ENCODE measurements around the gene KCNIP3. TPM values are rescaled to one million over a fixed set of nuclear protein-coding genes. Genes with fewer than 3 reads are reported as not detected.

The KCNIP3 gene
- total RNA-seq, 1 donor from 2014 or later, result 0.64 TPM

- H3K4me1 Mint-ChIP-seq, result peaks cover 22% of the 10 kb centered on the region
- no peaks in the 10 kb centered on the region for H4K20me1 ChIP-seq (ENCODE audit: low read depth)
- H3K36me3 Mint-ChIP-seq, result no peaks in the 10 kb centered on the region
- H3K79me2 ChIP-seq (ENCODE audit: low read depth), result no peaks in the 10 kb centered on the region
- H3K4me3 ChIP-seq, result no peak overlapping the region
- peak overlapping the region; percentile 40 for H3K4me3 Mint-ChIP-seq
- peak overlapping the region; percentile 96 for H3K27ac Mint-ChIP-seq
- no peak overlapping the region for H3K9ac ChIP-seq
- peak overlapping the region; percentile 50 for H2AFZ ChIP-seq (replicated peaks)
- H3K9me3 Mint-ChIP-seq, result peaks cover 5% of the 10 kb centered on the region
- no peaks in the 10 kb centered on the region for H3K27me3 ChIP-seq
- H3K27me3 Mint-ChIP-seq (ENCODE audit: insufficient read depth, low read depth), result peaks cover 8% of the 10 kb centered on the region
- TF ChIP-seq CTCF (IDR thresholded peaks at IDR 0.05) (peak; percentile 67), EZH2 (IDR thresholded peaks at IDR 0.05) (no peak), EZH2phosphoT487 (IDR thresholded peaks at IDR 0.05) (no peak)
- no peaks in the 10 kb centered on the region for H3K9me3 ChIP-seq (ENCODE audit: low read depth)
- no peak overlapping the region for H3K27ac ChIP-seq
- H3K4me1 ChIP-seq, result no peaks in the 10 kb centered on the region
- H3F3A ChIP-seq (ENCODE audit: low read depth), result no peaks in the 10 kb centered on the region
- DNase-seq (ENCODE audit: low spot score), result peak; percentile 73
- H3K4me2 ChIP-seq, result no peak overlapping the region
- H3K36me3 ChIP-seq, result no peaks in the 10 kb centered on the region
These were observed 17.9 kb downstream of the KCNIP3 start for GRCh38 chr2:95314964-95315611.

GRCh38 chr2:95315801-95316411 lies 18.8 kb downstream of the KCNIP3 start:
- H3K27ac ChIP-seq, result no peak overlapping the region
- H3K36me3 ChIP-seq, result no peaks in the 10 kb centered on the region
- no peak overlapping the region for H2AFZ ChIP-seq (replicated peaks)
- H3K27me3 Mint-ChIP-seq (ENCODE audit: insufficient read depth, low read depth), result peaks cover 8% of the 10 kb centered on the region
- H3F3A ChIP-seq (ENCODE audit: low read depth), result no peaks in the 10 kb centered on the region
- H3K27me3 ChIP-seq, result no peaks in the 10 kb centered on the region
- H3K9me3 ChIP-seq (ENCODE audit: low read depth), result no peaks in the 10 kb centered on the region
- peaks cover 5% of the 10 kb centered on the region for H3K9me3 Mint-ChIP-seq
- no peaks in the 10 kb centered on the region for H3K36me3 Mint-ChIP-seq
- H3K79me2 ChIP-seq (ENCODE audit: low read depth), result no peaks in the 10 kb centered on the region
- H3K9ac ChIP-seq, result no peak overlapping the region
- H3K4me3 ChIP-seq, result no peak overlapping the region
- H3K4me3 Mint-ChIP-seq, result no peak overlapping the region
- H3K4me1 Mint-ChIP-seq, result peaks cover 22% of the 10 kb centered on the region
- no peak overlapping the region for H3K4me2 ChIP-seq
- no peak for DNase-seq (ENCODE audit: low spot score)
- no peaks in the 10 kb centered on the region for H3K4me1 ChIP-seq
- no peaks in the 10 kb centered on the region for H4K20me1 ChIP-seq (ENCODE audit: low read depth)
- TF ChIP-seq EZH2 (IDR thresholded peaks at IDR 0.05) (no peak), EZH2phosphoT487 (IDR thresholded peaks at IDR 0.05) (no peak), CTCF (IDR thresholded peaks at IDR 0.05) (no peak)
- peak overlapping the region; percentile 73 for H3K27ac Mint-ChIP-seq

GRCh38 chr2:95316466-95317122 lies 19.4 kb downstream of the KCNIP3 start:
- Histone ChIP-seq H3K9me3 (ENCODE audit: low read depth) (no peaks in the 10 kb centered on the region), H3K4me2 (no peak overlapping the region), H3F3A (ENCODE audit: low read depth) (no peaks in the 10 kb centered on the region), H3K9ac (no peak overlapping the region), H3K4me1 (no peaks in the 10 kb centered on the region), H3K79me2 (ENCODE audit: low read depth) (no peaks in the 10 kb centered on the region), H3K36me3 (no peaks in the 10 kb centered on the region), H3K27ac (no peak overlapping the region), H4K20me1 (ENCODE audit: low read depth) (no peaks in the 10 kb centered on the region), H2AFZ (replicated peaks) (no peak overlapping the region), H3K4me3 (no peak overlapping the region), H3K27me3 (no peaks in the 10 kb centered on the region)
- DNase-seq (ENCODE audit: low spot score), result no peak
- Mint-ChIP-seq H3K27me3 (ENCODE audit: insufficient read depth, low read depth) (peaks cover 8% of the 10 kb centered on the region), H3K9me3 (peaks cover 5% of the 10 kb centered on the region), H3K27ac (peak overlapping the region; percentile 73), H3K36me3 (no peaks in the 10 kb centered on the region), H3K4me1 (peaks cover 22% of the 10 kb centered on the region), H3K4me3 (no peak overlapping the region)
- TF ChIP-seq CTCF (IDR thresholded peaks at IDR 0.05) (no peak), EZH2 (IDR thresholded peaks at IDR 0.05) (no peak), EZH2phosphoT487 (IDR thresholded peaks at IDR 0.05) (no peak)

Data from neural progenitor cell (in vitro differentiated cells).